HG02852 (cell line): ENCODE data around the gene SKAP1.

Experiments
- ATAC-seq: cut with Tn5 transposase; IDR thresholded peaks from one replicate; pipeline ENCODE4 v1.9.1; 2021; ENCODE audit warnings: mild to moderate bottlenecking, moderate library complexity; ENCODE audit not compliant: unreplicated experiment

Gene SKAP1

DNA sequence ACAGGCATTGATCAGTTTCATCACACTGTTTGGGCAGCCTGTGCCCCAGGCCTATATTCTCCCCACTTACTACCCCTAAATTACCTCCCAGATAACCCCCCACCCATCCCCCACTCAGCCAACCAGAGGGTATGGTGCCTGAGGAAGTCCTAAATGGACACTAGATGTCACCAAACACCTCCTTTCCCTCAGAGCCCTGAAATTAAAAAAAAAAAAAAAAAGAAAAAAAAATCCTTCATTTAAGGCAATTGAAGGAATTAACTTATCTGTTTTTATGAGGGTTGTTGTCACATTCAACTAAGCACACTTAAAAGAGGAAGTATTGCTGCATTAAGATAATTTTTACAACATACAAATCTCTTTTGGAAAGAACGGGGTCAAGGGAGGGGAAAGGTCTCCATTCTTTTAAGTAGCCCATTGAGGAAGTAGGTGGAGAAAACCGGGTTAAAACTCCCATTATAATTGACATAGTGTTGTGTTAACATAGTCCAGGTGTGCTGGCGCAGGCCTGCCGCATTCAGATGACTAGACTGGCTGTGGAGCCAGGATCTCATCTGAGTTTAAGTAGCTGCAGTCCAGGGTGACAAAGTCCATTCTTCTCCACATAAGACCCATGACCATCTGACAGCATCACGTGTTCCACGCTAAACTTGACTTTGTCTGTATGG, 276.2 kb downstream of the SKAP1 start:
- no peak for ATAC-seq

GRCh38 chr17:48152289-48152688, 277.7 kb downstream of the SKAP1 start:
- no peak for ATAC-seq

DNA sequence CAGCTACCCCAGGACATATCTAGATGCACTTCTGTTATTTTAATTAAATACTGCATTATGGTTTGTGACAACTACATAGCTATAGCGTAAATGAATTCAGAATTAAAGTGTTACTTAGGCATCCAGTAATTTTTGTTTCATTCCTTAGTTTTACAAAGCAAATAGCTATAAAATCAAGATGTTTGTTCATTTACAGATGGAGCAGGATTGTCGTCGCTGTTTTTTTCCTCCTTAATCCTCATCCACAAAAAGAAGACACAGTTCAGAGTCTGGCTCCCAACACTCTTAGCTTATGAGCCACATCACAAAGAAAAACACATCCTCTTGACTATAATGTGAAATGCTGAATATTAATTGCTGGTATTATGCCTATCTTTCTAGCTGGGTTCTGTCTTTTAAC, 278.8 kb downstream of the SKAP1 start:
- no peak for ATAC-seq

- no peak for ATAC-seq
Measured at GRCh38 chr17:48150597-48151001, 279.4 kb downstream of the SKAP1 start.

DNA sequence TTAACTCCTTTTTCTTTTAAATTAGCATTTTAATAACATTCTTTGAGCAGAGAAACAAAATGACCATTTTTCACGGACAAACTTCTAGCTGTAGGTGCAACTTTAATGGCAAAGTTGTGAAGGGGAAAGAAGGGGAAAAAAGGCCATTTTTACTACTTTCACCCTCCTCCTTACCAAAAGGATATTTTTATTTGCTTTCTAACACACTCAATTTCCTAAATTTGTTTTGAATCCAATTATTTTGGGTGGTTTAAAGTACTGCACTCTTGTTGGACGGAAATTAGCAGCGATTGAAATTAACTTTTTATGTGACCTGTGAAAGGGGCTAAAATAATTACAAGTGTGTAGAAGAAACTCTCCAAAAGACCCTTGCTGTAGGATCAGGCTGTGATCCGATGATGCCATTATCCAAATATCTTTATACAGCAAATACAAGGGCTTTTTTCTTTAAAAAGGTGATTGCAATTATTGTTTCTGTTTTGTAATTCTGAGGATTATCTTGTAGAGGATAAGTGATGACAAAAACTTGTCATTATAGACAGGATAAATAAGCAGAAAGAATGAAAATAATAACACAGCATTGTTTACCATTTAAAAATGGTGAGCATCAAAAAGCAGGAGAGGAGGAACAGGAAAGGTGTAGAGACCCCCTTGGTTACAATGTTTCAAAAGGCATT, 280.1 kb downstream of the SKAP1 start:
- no peak for ATAC-seq

GRCh38 chr17:48148854-48149786, 280.9 kb downstream of the SKAP1 start:
- ATAC-seq, result no peak

DNA sequence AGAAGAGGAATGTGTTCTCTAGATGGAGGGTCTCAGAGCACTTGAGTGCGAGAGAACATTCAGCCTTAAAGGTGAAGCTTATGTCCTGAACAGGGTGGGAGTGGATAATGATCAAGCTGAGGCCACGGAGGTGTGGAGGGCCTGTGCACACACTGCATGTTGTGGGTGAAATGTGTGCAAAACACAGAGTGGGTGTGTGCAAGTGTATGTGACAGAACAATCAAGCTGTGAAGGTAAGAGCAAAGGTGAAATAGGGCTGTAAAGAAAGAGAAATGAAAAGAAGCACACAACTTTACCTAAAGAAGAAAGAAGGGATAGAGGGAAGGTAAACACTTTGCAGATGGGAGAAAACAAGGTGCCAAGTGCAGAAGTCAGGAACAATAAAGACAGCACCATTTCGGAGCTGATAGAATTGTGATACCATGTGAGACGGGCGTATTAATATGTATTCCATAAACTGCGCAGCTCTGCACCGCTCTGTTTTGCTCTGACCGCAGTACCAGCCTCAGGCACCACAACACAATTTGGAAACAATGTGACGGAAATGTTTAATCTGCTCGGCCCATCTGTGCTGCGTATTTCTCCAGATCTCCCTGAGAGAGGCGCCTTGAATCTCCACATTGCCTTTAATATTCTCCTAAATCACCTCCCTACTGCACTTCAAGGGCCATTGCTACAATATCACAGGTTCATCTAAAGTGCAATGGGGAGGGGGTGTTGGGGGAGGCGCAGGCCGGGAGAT, 281.8 kb downstream of the SKAP1 start:
- no peak for ATAC-seq

DNA sequence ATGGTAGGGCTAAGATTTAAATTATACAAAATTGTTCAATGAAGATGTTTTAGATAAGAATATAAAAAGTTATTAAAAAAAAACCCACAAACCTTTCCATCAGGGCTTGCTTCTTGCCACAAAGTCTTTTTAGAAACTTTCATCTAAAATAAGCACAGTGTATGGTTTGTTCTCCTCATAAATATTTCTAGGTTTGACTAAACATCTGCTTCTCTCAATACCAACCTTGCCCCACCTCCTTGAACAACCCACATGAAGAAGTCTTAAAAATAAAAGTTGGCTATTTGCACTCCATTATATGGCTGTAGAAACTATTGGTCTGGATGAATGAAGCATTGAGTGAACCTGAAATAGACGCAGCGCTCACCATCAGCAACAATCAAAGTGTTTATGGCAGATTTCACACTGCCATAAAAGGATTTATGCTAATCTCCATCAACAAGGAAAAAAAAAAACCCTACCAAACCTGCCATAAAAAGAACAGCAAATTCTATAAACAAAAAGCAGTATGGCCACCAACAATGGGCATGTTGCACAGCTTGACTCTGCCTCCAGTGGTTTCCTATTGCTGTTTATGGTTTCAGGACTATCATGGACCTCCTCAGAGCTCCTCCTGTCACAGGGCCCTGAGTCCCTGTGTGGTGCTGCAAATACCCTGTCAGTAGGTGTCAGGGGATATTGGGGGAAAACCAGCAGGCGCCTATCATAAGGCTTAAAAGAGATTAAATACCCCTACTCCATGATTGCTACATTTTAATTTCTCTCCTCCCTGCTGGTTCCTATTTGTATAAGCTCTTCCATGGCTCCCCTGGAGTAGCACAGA, 284.8 kb downstream of the SKAP1 start:
- no peak for ATAC-seq

- ATAC-seq, result no peak
Measured at GRCh38 chr17:48144231-48144630, 285.8 kb downstream of the SKAP1 start.

DNA sequence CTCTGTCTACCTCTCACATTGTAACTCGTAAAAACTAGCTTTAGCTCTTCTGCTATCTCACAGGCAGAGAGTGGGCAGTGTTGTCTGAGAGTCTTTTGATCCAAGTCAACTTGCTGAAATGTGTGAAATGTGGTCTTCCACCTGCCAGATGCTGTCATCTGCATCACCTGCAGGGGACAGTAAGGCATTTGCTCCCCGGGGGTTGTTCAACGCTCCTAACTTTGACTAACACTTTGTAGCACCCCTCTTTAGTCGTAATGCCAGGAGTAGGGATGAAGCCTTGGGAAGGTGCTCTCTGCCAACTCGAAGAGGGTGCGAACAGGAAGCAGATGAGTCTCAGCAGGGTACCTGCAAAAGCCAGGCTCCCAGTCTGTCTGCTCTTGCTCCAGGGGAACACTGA, 286.4 kb downstream of the SKAP1 start:
- no peak for ATAC-seq

- no peak for ATAC-seq
Measured at GRCh38 chr17:48139944-48140343, 290.1 kb downstream of the SKAP1 start.

DNA sequence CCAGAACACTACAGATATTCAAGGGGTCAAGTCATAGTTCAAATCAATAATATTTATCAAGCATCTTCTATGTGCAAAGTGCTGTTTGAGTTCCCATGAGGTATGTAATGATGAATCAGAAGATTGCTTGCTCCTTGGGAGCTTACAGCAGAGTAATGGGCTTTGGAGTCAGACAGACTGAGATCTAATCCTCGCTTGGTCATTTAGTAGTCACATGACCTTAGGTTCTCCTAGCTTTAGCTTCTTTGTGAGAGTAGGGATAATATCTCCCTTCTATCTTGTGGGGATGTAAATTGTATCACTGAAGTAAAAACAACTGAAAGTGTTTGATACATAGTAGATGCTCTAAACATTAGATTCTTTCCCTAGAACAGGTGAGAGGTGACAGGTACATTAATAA, 292.4 kb downstream of the SKAP1 start:
- ATAC-seq, result no peak

DNA sequence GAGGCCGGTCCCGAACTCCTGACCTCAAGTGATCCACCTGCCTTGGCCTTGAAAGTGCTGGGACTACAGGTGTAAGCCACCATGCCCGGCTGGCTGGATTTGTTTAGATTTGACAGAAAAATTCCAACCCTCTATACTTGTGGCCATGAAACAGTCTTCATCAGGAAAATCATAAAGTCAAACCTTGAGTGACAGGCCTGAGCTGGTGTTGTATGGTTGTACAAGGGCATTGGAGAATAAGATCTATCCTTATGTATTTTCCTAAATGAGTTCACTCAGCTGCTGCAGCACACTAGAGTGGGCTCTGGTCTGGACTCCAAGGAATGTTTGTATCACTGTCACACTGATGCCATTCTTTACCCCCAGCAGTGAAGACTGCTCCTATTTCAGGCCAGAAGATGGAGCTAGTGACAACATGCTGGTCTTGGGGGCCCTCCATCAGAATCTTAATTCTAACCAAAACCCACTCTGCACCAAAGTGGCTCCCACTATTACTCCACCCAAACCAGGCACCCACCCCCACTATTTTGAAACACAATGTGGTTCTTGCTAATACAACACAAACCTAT, 295.0 kb downstream of the SKAP1 start:
- no peak for ATAC-seq

GRCh38 chr17:48132385-48132784, 297.6 kb downstream of the SKAP1 start:
- no peak for ATAC-seq

GRCh38 chr17:48131216-48131824, 298.7 kb downstream of the SKAP1 start:
- ATAC-seq, result no peak

DNA sequence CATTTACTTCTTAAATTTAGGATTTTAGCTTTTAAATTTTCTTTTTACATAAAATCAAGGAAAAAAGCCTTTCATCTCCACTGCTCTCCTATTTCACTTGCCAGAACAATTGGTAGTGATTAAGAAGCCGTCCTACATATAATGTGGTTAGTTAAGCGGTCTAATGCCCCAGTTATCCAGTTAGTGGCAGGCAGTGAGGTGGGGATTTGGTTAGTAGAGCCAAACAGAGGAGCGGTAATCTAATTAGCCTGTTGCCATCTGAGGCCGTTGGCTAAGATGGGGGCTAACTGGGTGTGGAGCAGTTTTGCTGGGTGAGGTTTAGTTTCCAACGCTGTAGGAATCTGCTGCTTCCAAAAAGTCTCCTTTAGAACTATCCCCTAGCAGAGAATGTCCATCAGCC, 300.0 kb downstream of the SKAP1 start:
- ATAC-seq, result no peak

GRCh38 chr17:48128400-48128799, 301.6 kb downstream of the SKAP1 start:
- no peak for ATAC-seq

- ATAC-seq, result no peak
Measured at GRCh38 chr17:48127371-48128051, 302.5 kb downstream of the SKAP1 start.

GRCh38 chr17:48126532-48126850, 303.5 kb downstream of the SKAP1 start:
- ATAC-seq, result no peak
